ENCODE measurements around the gene IFT81.

GRCh38 chr12:110185626-110186025 is 61.5 kb downstream of the IFT81 start:
- no peak for TF ChIP-seq CTCF (conservative IDR thresholded peaks at IDR 0.05; ENCODE audit: low read depth, low read length)
- TF ChIP-seq EZH2 (IDR thresholded peaks at IDR 0.05; ENCODE audit: borderline replicate concordance, low read depth, low read length, poor library complexity, severe bottlenecking): no peak
